HL-60 (cell line): ENCODE data around the gene AQP12A.

Experiments
- DNase-seq, 2 experiments: peaks; one replicate each; pipeline ENCODE4 v3.0.0-alpha.2; 2010 to 2020; ENCODE audit warnings: low read depth in 1 of 2, low spot score in 1 of 2
- H3K27ac ChIP-seq: fragments of 250-450 bp; sonication (Bioruptor Pico); replicated peaks from 2 replicates; pipeline ENCODE4 v1.5.1; 2020; ENCODE audit warnings: mild to moderate bottlenecking, moderate library complexity
- H3K27me3 ChIP-seq: fragments of 250-450 bp; sonication (Bioruptor Pico); 2 replicates; pipeline ENCODE4 v1.5.1; 2021; ENCODE audit warnings: mild to moderate bottlenecking, moderate library complexity; ENCODE audit not compliant: insufficient read depth, poor library complexity, severe bottlenecking
- H3K4me3 ChIP-seq: replicated peaks from 2 replicates; pipeline ENCODE4 v1.5.1; 2011; ENCODE audit warnings: mild to moderate bottlenecking, control low read depth, low read length; ENCODE audit not compliant: insufficient read depth
- CTCF ChIP-seq: IDR thresholded peaks from one replicate; pipeline ENCODE4 v1.5.1; 2011; ENCODE audit warnings: low read length, control low read depth, inconsistent platforms; ENCODE audit not compliant: insufficient read depth
- GABPA ChIP-seq: IDR thresholded peaks from 2 replicates; pipeline ENCODE4 v1.6.1; 2012; ENCODE audit warnings: low read depth
- POLR2AphosphoS5 ChIP-seq: IDR thresholded peaks from 2 replicates; pipeline ENCODE4 v1.6.1; 2012; ENCODE audit warnings: low read depth
- REST ChIP-seq: IDR thresholded peaks from 2 replicates; pipeline ENCODE4 v1.6.1; 2012; ENCODE audit warnings: low read depth; ENCODE audit not compliant: insufficient replicate concordance
- SPI1 ChIP-seq: IDR thresholded peaks from 2 replicates; pipeline ENCODE4 v1.6.1; 2012; ENCODE audit warnings: low read depth, mild to moderate bottlenecking, borderline replicate concordance

The AQP12A gene

GRCh38 chr2:240711701-240712100, 20.0 kb downstream of the AQP12A start:
- Histone ChIP-seq H3K27ac (no peak overlapping the region), H3K27me3 (no peaks in the 10 kb centered on the region), H3K4me3 (no peak overlapping the region)
- DNase-seq: no peak
- no peak for TF ChIP-seq SPI1
- TF ChIP-seq POLR2AphosphoS5: no peak
- TF ChIP-seq CTCF: no peak
- no peak for TF ChIP-seq GABPA
- TF ChIP-seq REST: no peak

- DNase-seq: no peak
- no peak overlapping the region for H3K4me3 ChIP-seq
- H3K27me3 ChIP-seq: no peaks in the 10 kb centered on the region
- no peak overlapping the region for H3K27ac ChIP-seq
- TF ChIP-seq REST (no peak), CTCF (no peak), SPI1 (no peak), GABPA (no peak), POLR2AphosphoS5 (no peak)
Observed at GRCh38 chr2:240712121-240712520, 20.5 kb downstream of the AQP12A start.

GRCh38 chr2:240713071-240713927, 21.6 kb downstream of the AQP12A start:
- Histone ChIP-seq H3K27me3 (no peaks in the 10 kb centered on the region), H3K4me3 (no peak overlapping the region), H3K27ac (no peak overlapping the region)
- no peak for DNase-seq
- TF ChIP-seq SPI1: no peak
- no peak for TF ChIP-seq REST
- no peak for TF ChIP-seq POLR2AphosphoS5
- TF ChIP-seq GABPA: no peak
- TF ChIP-seq CTCF: no peak
